Smooth muscle cell (in vitro differentiated cells): ENCODE results near the gene CHN1. TPM values are rescaled to one million over a fixed set of nuclear protein-coding genes. Genes with fewer than 3 reads are reported as not detected.

Experiments used
- DNase-seq: peaks from one replicate; lab custom pipeline; 2025; ENCODE audit not compliant: unreplicated experiment; lab: John Stamatoyannopoulos, UW
- H2AFZ ChIP-seq: fragments of 200-600 bp; sonication (generic); 2 replicates; pipeline ENCODE4 v1.6.0; 2016; ENCODE audit warnings: antibody characterized with exemption, low read depth, mild to moderate bottlenecking
- H3F3A ChIP-seq: fragments of 200-600 bp; sonication (generic); 2 replicates; pipeline ENCODE4 v1.6.0; 2017; ENCODE audit warnings: antibody characterized with exemption, low read depth
- H3K27ac ChIP-seq: fragments of 200-600 bp; sonication (generic); 2 replicates; pipeline ENCODE4 v1.5.1; 2016; ENCODE audit warnings: low read depth, mild to moderate bottlenecking
- H3K27me3 ChIP-seq: fragments of 200-600 bp; sonication (generic); 2 replicates; pipeline ENCODE4 v1.6.1; 2016; ENCODE audit warnings: low read depth, mild to moderate bottlenecking
- H3K36me3 ChIP-seq: fragments of 200-600 bp; sonication (generic); 2 replicates; pipeline ENCODE4 v1.5.1; 2016; ENCODE audit warnings: low read depth
- H3K4me1 ChIP-seq: fragments of 200-600 bp; sonication (generic); 2 replicates; pipeline ENCODE4 v1.5.1; 2016; ENCODE audit warnings: low read depth
- H3K4me2 ChIP-seq: fragments of 200-600 bp; sonication (generic); 2 replicates; pipeline ENCODE4 v1.6.0; 2016; ENCODE audit warnings: mild to moderate bottlenecking
- H3K4me3 ChIP-seq: fragments of 200-600 bp; sonication (generic); 2 replicates; pipeline ENCODE4 v1.5.1; 2016; ENCODE audit warnings: mild to moderate bottlenecking
- H3K79me2 ChIP-seq: fragments of 200-600 bp; sonication (generic); 2 replicates; pipeline ENCODE4 v1.6.0; 2016; ENCODE audit warnings: low read depth, mild to moderate bottlenecking
- H3K9ac ChIP-seq: fragments of 200-600 bp; sonication (generic); 2 replicates; pipeline ENCODE4 v1.6.0; 2016; ENCODE audit warnings: low read depth
- H3K9me3 ChIP-seq: fragments of 200-600 bp; sonication (generic); replicated peaks from 2 replicates; pipeline ENCODE4 v1.5.1; 2016; ENCODE audit warnings: low read depth
- H4K20me1 ChIP-seq: fragments of 200-600 bp; sonication (generic); 2 replicates; pipeline ENCODE4 v1.6.0; 2016; ENCODE audit warnings: low read depth
- CTCF ChIP-seq: fragments of 200-600 bp; sonication (generic); IDR thresholded peaks from 2 replicates; pipeline ENCODE4 v1.5.1; 2017; ENCODE audit warnings: borderline replicate concordance, mild to moderate bottlenecking, antibody characterized with exemption; ENCODE audit not compliant: insufficient read depth, poor library complexity, severe bottlenecking
- WGBS: methylation state at CpG from one replicate; pipeline ENCODE4 v1.1.7; 2016; ENCODE audit warnings: low lambda C conversion rate; 5-methylcytosine and 5-hydroxymethylcytosine counted together
- polyA plus RNA-seq: library from polyadenylated mRNA; unstranded; fragments of >200 nt; fragmentation: Nextera tagmentation; extraction: Ambion mirVana; gene quantifications from 2 replicates; pipeline ENCODE4 v1.2.1, GENCODE V29; 2016
- total RNA-seq: library from RNA; depleted of rRNA; stranded (reverse); fragments of >200 nt; gene quantifications from 2 replicates; pipeline ENCODE4 v1.2.3, GENCODE V29; 2014

CHN1 gene
- total and polyA plus RNA-seq, 2 experiments from 2014 or later = 33.5 to 44.8 TPM

- no peaks in the 10 kb centered on the region for H3K27me3 ChIP-seq
- DNase-seq = no peak
- WGBS = 83% methylated on average over 1 of the region's 1 CpG
- H4K20me1 ChIP-seq = no peaks in the 10 kb centered on the region
- no peaks in the 10 kb centered on the region for H3K9me3 ChIP-seq
- no peak for TF ChIP-seq CTCF
- H2AFZ ChIP-seq = peak overlapping the region; percentile 1
- H3F3A ChIP-seq = no peaks in the 10 kb centered on the region
- H3K4me1 ChIP-seq = peaks cover 13% of the 10 kb centered on the region
- peak overlapping the region; percentile 5 for H3K4me2 ChIP-seq
- H3K36me3 ChIP-seq = no peaks in the 10 kb centered on the region
- no peak overlapping the region for H3K27ac ChIP-seq
- no peak overlapping the region for H3K9ac ChIP-seq
- no peak overlapping the region for H3K4me3 ChIP-seq
- no peaks in the 10 kb centered on the region for H3K79me2 ChIP-seq
Measured at GRCh38 chr2:174903264-174903556, 102.0 kb downstream of the CHN1 start.

GRCh38 chr2:174902506-174903263, 102.5 kb downstream of the CHN1 start:
- Histone ChIP-seq H3K9ac (no peak overlapping the region), H4K20me1 (no peaks in the 10 kb centered on the region), H3K4me1 (peaks cover 13% of the 10 kb centered on the region), H2AFZ (peak overlapping the region; percentile 1), H3K79me2 (no peaks in the 10 kb centered on the region), H3K4me3 (no peak overlapping the region), H3K4me2 (peak overlapping the region; percentile 5), H3K27ac (no peak overlapping the region), H3K9me3 (no peaks in the 10 kb centered on the region), H3K36me3 (no peaks in the 10 kb centered on the region), H3F3A (no peaks in the 10 kb centered on the region), H3K27me3 (no peaks in the 10 kb centered on the region)
- 53% methylated on average over 3 of the region's 3 CpGs for WGBS
- no peak for DNase-seq
- TF ChIP-seq CTCF = no peak

- H3K9me3 ChIP-seq = no peaks in the 10 kb centered on the region
- H3K79me2 ChIP-seq = no peaks in the 10 kb centered on the region
- no peaks in the 10 kb centered on the region for H3K27me3 ChIP-seq
- TF ChIP-seq CTCF = no peak
- H4K20me1 ChIP-seq = no peaks in the 10 kb centered on the region
- H3K9ac ChIP-seq = peak overlapping the region; percentile 7
- peak overlapping the region; percentile 76 for H3K4me2 ChIP-seq
- 42% methylated on average over 4 of the region's 4 CpGs for WGBS
- peak overlapping the region; percentile 17 for H3K4me3 ChIP-seq
- no peaks in the 10 kb centered on the region for H3K36me3 ChIP-seq
- H3K27ac ChIP-seq = peak overlapping the region; percentile 25
- H2AFZ ChIP-seq = peak overlapping the region; percentile 93
- H3K4me1 ChIP-seq = peaks cover 13% of the 10 kb centered on the region
- DNase-seq = no peak
- H3F3A ChIP-seq = no peaks in the 10 kb centered on the region
Measured at GRCh38 chr2:174901075-174901474, 104.1 kb downstream of the CHN1 start.

GRCh38 chr2:174897286-174897685, 107.9 kb downstream of the CHN1 start:
- Histone ChIP-seq H3K9me3 (no peaks in the 10 kb centered on the region), H3K27ac (no peak overlapping the region), H3K36me3 (no peaks in the 10 kb centered on the region), H3K79me2 (no peaks in the 10 kb centered on the region), H3F3A (no peaks in the 10 kb centered on the region), H3K4me3 (no peak overlapping the region), H3K9ac (no peak overlapping the region), H3K27me3 (no peaks in the 10 kb centered on the region), H3K4me2 (no peak overlapping the region), H3K4me1 (peaks cover 13% of the 10 kb centered on the region), H4K20me1 (no peaks in the 10 kb centered on the region), H2AFZ (no peak overlapping the region)
- 81% methylated on average over 6 of the region's 6 CpGs for WGBS
- no peak for TF ChIP-seq CTCF
- no peak for DNase-seq
